NCI-H1417 treated with DMSO at 0.1 percent for 48 hours (cell line): Measurements from ENCODE around the gene ASB7.
"Not testable (repeated sequence)": the region's sequence is repeated elsewhere in the genome, so short reads cannot be mapped to it uniquely, and the experiment has no call there.

Source experiments
- DNase-seq: peaks from one replicate; lab custom pipeline; 2025; lab: John Stamatoyannopoulos, UW

The ASB7 gene

GRCh38 chr15:100602064-100602822 lies at the start of gene ASB7, which contains the start of gene LINS1:
Gene ASB7 (plus strand): TSS chr15:100602589. CDS start chr15:100612217, 9,628 bp downstream.
Gene LINS1 (minus strand): TSS chr15:100602184. CDS start chr15:100580842, 21,342 bp downstream.
- peak; percentile 99 for DNase-seq

- DNase-seq: no peak
Measured at GRCh38 chr15:100553468-100553867, 48.9 kb upstream of the ASB7 start.

GRCh38 chr15:100558771-100559254 lies 43.6 kb upstream of the ASB7 start:
- DNase-seq: no peak

GRCh38 chr15:100559330-100559729 lies 43.1 kb upstream of the ASB7 start:
- DNase-seq: no peak

- DNase-seq: no peak
Measured at GRCh38 chr15:100560323-100560722, 42.1 kb upstream of the ASB7 start.

GRCh38 chr15:100565591-100565990 lies 36.8 kb upstream of the ASB7 start:
- no peak for DNase-seq

GRCh38 chr15:100566850-100567628 lies 35.4 kb upstream of the ASB7 start:
- no peak for DNase-seq

GRCh38 chr15:100569391-100569790 lies 33.0 kb upstream of the ASB7 start:
- DNase-seq: no peak

GRCh38 chr15:100570275-100570674 lies 32.1 kb upstream of the ASB7 start:
- no peak for DNase-seq

- DNase-seq: no peak
Measured at GRCh38 chr15:100570735-100571313, 31.6 kb upstream of the ASB7 start.

GRCh38 chr15:100571592-100572167 lies 30.7 kb upstream of the ASB7 start:
- no peak for DNase-seq

- DNase-seq: peak; percentile 8
Measured at GRCh38 chr15:100572362-100572983, 29.9 kb upstream of the ASB7 start.

- DNase-seq: no peak
Measured at GRCh38 chr15:100573526-100573925, 28.9 kb upstream of the ASB7 start.

GRCh38 chr15:100580414-100580813 lies 22.0 kb upstream of the ASB7 start:
- DNase-seq: no peak

GRCh38 chr15:100588638-100589242 lies 13.6 kb upstream of the ASB7 start:
- no peak for DNase-seq

- DNase-seq: not testable (repeated sequence)
Measured at GRCh38 chr15:100591163-100591562, 11.2 kb upstream of the ASB7 start.

GRCh38 chr15:100591835-100592234 lies 10.6 kb upstream of the ASB7 start:
- DNase-seq: no peak

- no peak for DNase-seq
Measured at GRCh38 chr15:100592898-100593297, 9.5 kb upstream of the ASB7 start.

GRCh38 chr15:100593431-100593830 lies 9.0 kb upstream of the ASB7 start:
- DNase-seq: no peak

GRCh38 chr15:100595964-100596363 lies 6.4 kb upstream of the ASB7 start:
- no peak for DNase-seq

GRCh38 chr15:100596792-100597191 lies 5.6 kb upstream of the ASB7 start:
- no peak for DNase-seq
